SK-N-SH (cell line): ENCODE data around the gene SP100. TPM values are rescaled to one million over a fixed set of nuclear protein-coding genes. Genes with fewer than 3 reads are reported as not detected.

Source experiments
- CTCF ChIA-PET: fragments of 300-600, 350-600 bp; formaldehyde crosslinking; extraction: SDS; loops from one replicate; lab custom pipeline; 2021; lab: Yijun Ruan, JAX
- POLR2A ChIA-PET: fragments of 350-600 bp; sonication (Branson Sonifier 250); formaldehyde crosslinking; extraction: SDS; loops from one replicate; lab custom pipeline; 2020; ENCODE audit warnings: antibody characterized with exemption, inconsistent platforms; lab: Yijun Ruan, JAX
- DNase-seq: peaks from one replicate; pipeline ENCODE4 v3.0.0; 2012
- H2AFZ ChIP-seq: fragments of 200-600 bp; sonication (generic); 2 replicates; pipeline ENCODE4 v1.8.1; 2016; ENCODE audit warnings: antibody characterized with exemption, mild to moderate bottlenecking, low read depth
- H3F3A ChIP-seq: fragments of 200-600 bp; sonication (generic); replicated peaks from 2 replicates; pipeline ENCODE3; 2016; ENCODE audit warnings: antibody characterized with exemption, mild to moderate bottlenecking; ENCODE audit not compliant: insufficient read depth
- H3K27ac ChIP-seq, 2 experiments: fragments of 200-500 bp in 1 of 2; fragments of 200-600 bp in 1 of 2; sonication (Bioruptor generic) in 1 of 2; sonication (generic), shearing (Covaris generic) in 1 of 2; 2 replicates each; pipeline versions ENCODE4 v1.5.1 to v1.6.1; 2014 to 2016; ENCODE audit warnings: low read depth in 2 of 2, inconsistent platforms in 1 of 2, low read length in 1 of 2, mild to moderate bottlenecking in 1 of 2, mixed read lengths in 1 of 2
- H3K27me3 ChIP-seq: fragments of 200-600 bp; sonication (generic), shearing (Covaris generic); 2 replicates; pipeline ENCODE4 v1.6.1; 2016; ENCODE audit warnings: mixed run types; ENCODE audit not compliant: insufficient read depth
- H3K36me3 ChIP-seq, 2 experiments: fragments of 200-500 bp in 1 of 2; fragments of 200-600 bp in 1 of 2; sonication (Bioruptor generic) in 1 of 2; sonication (generic) in 1 of 2; replicated peaks in 1 of 2; 2 replicates each; pipeline versions ENCODE3 to v1.5.1; 2014 to 2016; ENCODE audit warnings: low read length in 1 of 2, mild to moderate bottlenecking in 1 of 2; ENCODE audit not compliant: insufficient read depth in 2 of 2, control insufficient read depth in 1 of 2
- H3K4me1 ChIP-seq, 2 experiments: fragments of 200-500 bp in 1 of 2; fragments of 200-600 bp in 1 of 2; sonication (Bioruptor generic) in 1 of 2; sonication (generic), shearing (Covaris generic) in 1 of 2; 2 replicates each; pipeline versions ENCODE4 v1.5.1 to v1.6.1; 2014 to 2016; ENCODE audit warnings: low read depth in 1 of 2, low read length in 1 of 2, mixed run types in 1 of 2; ENCODE audit not compliant: insufficient read depth in 2 of 2, control insufficient read depth in 1 of 2
- H3K4me2 ChIP-seq: fragments of 200-600 bp; sonication (generic), shearing (Covaris generic); 2 replicates; pipeline ENCODE4 v1.6.1; 2017; ENCODE audit warnings: mixed run types
- H3K4me3 ChIP-seq, 2 experiments: fragments of 200-500 bp in 1 of 2; fragments of 200-600 bp in 1 of 2; sonication (Bioruptor generic) in 1 of 2; sonication (generic), shearing (Covaris generic) in 1 of 2; 2 replicates each; pipeline versions ENCODE4 v1.5.1 to v1.8.1; 2014 to 2016; ENCODE audit warnings: low read depth in 2 of 2, inconsistent platforms in 1 of 2, low read length in 1 of 2, mild to moderate bottlenecking in 1 of 2, mixed read lengths in 1 of 2, moderate library complexity in 1 of 2
- H3K79me2 ChIP-seq: fragments of 200-600 bp; sonication (generic); 2 replicates; pipeline ENCODE4 v1.8.1; 2017; ENCODE audit warnings: mild to moderate bottlenecking; ENCODE audit not compliant: insufficient read depth
- H3K9ac ChIP-seq: fragments of 200-600 bp; sonication (generic); 2 replicates; pipeline ENCODE4 v1.6.1; 2017; ENCODE audit warnings: mixed run types
- H3K9me2 ChIP-seq: fragments of 200-600 bp; sonication (generic); 2 replicates; pipeline ENCODE4 v1.6.1; 2017; ENCODE audit warnings: mixed run types
- H3K9me3 ChIP-seq: fragments of 200-600 bp; sonication (generic); 2 replicates; pipeline ENCODE4 v1.6.1; 2017; ENCODE audit warnings: mixed run types, mild to moderate bottlenecking, moderate library complexity
- H4K20me1 ChIP-seq: fragments of 200-600 bp; sonication (generic); 2 replicates; pipeline ENCODE4 v1.6.1; 2017; ENCODE audit warnings: mild to moderate bottlenecking, mixed run types; ENCODE audit not compliant: insufficient read depth
- CHD2 ChIP-seq: fragments of 150-350 bp; IDR thresholded peaks from 2 replicates; pipeline ENCODE4 v1.6.1; 2018; ENCODE audit warnings: low read length; ENCODE audit not compliant: partially characterized antibody
- ELF1 ChIP-seq: IDR thresholded peaks from 2 replicates; pipeline ENCODE4 v1.4.0; 2012
- EP300 ChIP-seq, 2 experiments: IDR thresholded peaks; 2 replicates each; pipeline versions ENCODE4 v1.4.0 to v1.6.1; 2012; ENCODE audit warnings: borderline replicate concordance in 1 of 2, low read depth in 1 of 2, low read length in 1 of 2
- FOSL2 ChIP-seq: IDR thresholded peaks from 2 replicates; pipeline ENCODE4 v1.4.0; 2012; ENCODE audit warnings: low read depth, mild to moderate bottlenecking, moderate library complexity, borderline replicate concordance
- FOXJ3 ChIP-seq: sonication (generic); formaldehyde crosslinking; IDR thresholded peaks from 2 replicates; pipeline ENCODE4 v1.5.1; 2020; ENCODE audit warnings: mild to moderate bottlenecking, missing genetic modification reagents
- FOXM1 ChIP-seq: IDR thresholded peaks from 2 replicates; pipeline ENCODE4 v1.4.0; 2012; ENCODE audit warnings: low read depth, mild to moderate bottlenecking
- GATA2 ChIP-seq: sonication (generic); formaldehyde crosslinking; IDR thresholded peaks from 2 replicates; pipeline ENCODE4 v1.5.0; 2020; ENCODE audit warnings: mild to moderate bottlenecking, missing genetic modification reagents
- JUND ChIP-seq: IDR thresholded peaks from 2 replicates; pipeline ENCODE4 v1.4.0; 2012
- MEF2A ChIP-seq: IDR thresholded peaks from 2 replicates; pipeline ENCODE4 v1.4.0; 2012; ENCODE audit warnings: low read depth, borderline replicate concordance
- NFIC ChIP-seq: IDR thresholded peaks from 2 replicates; pipeline ENCODE4 v1.4.0; 2012; ENCODE audit warnings: borderline replicate concordance
- PBX3 ChIP-seq: IDR thresholded peaks from 2 replicates; pipeline ENCODE4; 2012
- POLR2AphosphoS5 ChIP-seq: IDR thresholded peaks from 2 replicates; pipeline ENCODE4 v1.6.1; 2012; ENCODE audit warnings: low read depth, low read length
- RAD21 ChIP-seq: IDR thresholded peaks from 2 replicates; pipeline ENCODE4 v1.6.1; 2012; ENCODE audit warnings: mild to moderate bottlenecking, low read length
- RXRA ChIP-seq: IDR thresholded peaks from 2 replicates; pipeline ENCODE4 v1.4.0; 2012; ENCODE audit warnings: low read depth, mild to moderate bottlenecking, borderline replicate concordance
- SIN3A ChIP-seq: IDR thresholded peaks from 2 replicates; pipeline ENCODE4 v1.6.1; 2012; ENCODE audit warnings: low read depth, mild to moderate bottlenecking, low read length, moderate library complexity, borderline replicate concordance
- SMC3 ChIP-seq: IDR thresholded peaks from 2 replicates; pipeline ENCODE4 v1.6.1; 2012; ENCODE audit warnings: low read depth, low read length, improper control_type of control experiment
- YY1 ChIP-seq: IDR thresholded peaks from 2 replicates; pipeline ENCODE4 v1.4.0; 2012; ENCODE audit warnings: low read depth, mild to moderate bottlenecking
- WGBS: methylation state at CpG from one replicate; pipeline ENCODE4 v1.1.6; 2017; ENCODE audit warnings: low lambda C conversion rate; 5-methylcytosine and 5-hydroxymethylcytosine counted together
- polyA plus RNA-seq, 3 experiments: library from polyadenylated mRNA; depleted of rRNA; stranded (reverse); fragments of >200 nt; gene quantifications; 2 replicates each; pipeline ENCODE4 v1.2.3, GENCODE V29; 2012
- TF ChIP-seq, protein P1 (sequence below): IDR thresholded peaks from 2 replicates; pipeline ENCODE4 v1.4.0; 2012; ENCODE audit warnings: low read depth, borderline replicate concordance
- TF ChIP-seq, protein P2 (sequence below): IDR thresholded peaks from 2 replicates; pipeline ENCODE4 v1.4.0; 2012; ENCODE audit warnings: low read depth, borderline replicate concordance
- TF ChIP-seq, protein P3 (sequence below): IDR thresholded peaks from 2 replicates; pipeline ENCODE4 v1.4.0; 2012; ENCODE audit warnings: low read depth
- TF ChIP-seq, protein P4 (sequence below): fragments of 150-350 bp; IDR thresholded peaks from 2 replicates; pipeline ENCODE4 v1.6.1; 2017; ENCODE audit warnings: antibody characterized with exemption, low read length, low read depth, borderline replicate concordance

SP100 gene
- polyA plus RNA-seq, 1 of the 3 experiments (the other 2 are of a cell fraction): 38.1 TPM

- H3K4me3 ChIP-seq: no peak overlapping the region
- H2AFZ ChIP-seq: no peak overlapping the region
- DNase-seq: no peak
- no peaks in the 10 kb centered on the region for H3F3A ChIP-seq
- ChIA-PET CTCF (no interaction called here), POLR2A (no interaction called here)
- H3K4me2 ChIP-seq: no peak overlapping the region
- no peaks in the 10 kb centered on the region for H3K9me2 ChIP-seq
- H3K79me2 ChIP-seq: no peaks in the 10 kb centered on the region
- H4K20me1 ChIP-seq: no peaks in the 10 kb centered on the region
- H3K27ac ChIP-seq: no peak overlapping the region
- no peaks in the 10 kb centered on the region for H3K9me3 ChIP-seq
- no peaks in the 10 kb centered on the region for H3K4me1 ChIP-seq
- H3K36me3 ChIP-seq: no peaks in the 10 kb centered on the region
- no peak overlapping the region for H3K9ac ChIP-seq
- no peaks in the 10 kb centered on the region for H3K27me3 ChIP-seq
- no peak for TF ChIP-seq NFIC
- TF ChIP-seq YY1: no peak
- TF ChIP-seq FOXJ3 (CRISPR knock-in tag): no peak
- no peak for TF ChIP-seq PBX3
- TF ChIP-seq RAD21: no peak
- TF ChIP-seq JUND: no peak
- TF ChIP-seq ELF1: no peak
- TF ChIP-seq MEF2A: no peak
- no peak for TF ChIP-seq FOSL2
- TF ChIP-seq, protein P1, sequence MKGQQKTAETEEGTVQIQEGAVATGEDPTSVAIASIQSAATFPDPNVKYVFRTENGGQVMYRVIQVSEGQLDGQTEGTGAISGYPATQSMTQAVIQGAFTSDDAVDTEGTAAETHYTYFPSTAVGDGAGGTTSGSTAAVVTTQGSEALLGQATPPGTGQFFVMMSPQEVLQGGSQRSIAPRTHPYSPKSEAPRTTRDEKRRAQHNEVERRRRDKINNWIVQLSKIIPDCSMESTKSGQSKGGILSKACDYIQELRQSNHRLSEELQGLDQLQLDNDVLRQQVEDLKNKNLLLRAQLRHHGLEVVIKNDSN: no peak
- TF ChIP-seq RXRA: no peak
- 33% methylated on average over 2 of the region's 2 CpGs for WGBS
Measured at GRCh38 chr2:230552181-230552580, 136.2 kb downstream of the SP100 start.

DNA sequence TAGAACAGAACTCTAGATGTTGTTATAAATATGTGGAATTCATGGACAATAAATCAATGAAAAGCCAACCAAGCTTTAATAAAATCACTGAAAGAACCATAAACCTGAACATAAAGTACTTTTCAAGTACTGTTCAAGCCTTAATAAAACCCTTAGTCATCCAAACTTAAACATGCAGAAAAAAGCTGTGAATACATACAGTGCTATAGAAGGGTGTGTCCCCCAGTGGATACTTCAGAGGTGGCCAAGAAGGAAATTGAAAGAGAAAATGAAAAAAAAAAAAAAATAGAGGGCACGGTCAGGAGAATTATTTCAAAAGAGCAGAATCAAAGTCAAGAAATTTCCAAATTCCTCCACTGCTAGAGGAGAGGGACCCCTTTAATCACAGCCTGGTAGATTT, 141.1 kb downstream of the SP100 start:
- Histone ChIP-seq H3F3A (no peaks in the 10 kb centered on the region), H3K36me3 (no peaks in the 10 kb centered on the region), H3K27ac (no peak overlapping the region), H4K20me1 (no peaks in the 10 kb centered on the region), H3K4me1 (no peaks in the 10 kb centered on the region), H3K4me3 (no peak overlapping the region), H3K27me3 (no peaks in the 10 kb centered on the region), H3K9me2 (no peaks in the 10 kb centered on the region), H3K4me2 (no peak overlapping the region), H3K79me2 (no peaks in the 10 kb centered on the region), H2AFZ (no peak overlapping the region; the same call in 1 of the 2 replicates), H3K9ac (no peak overlapping the region), H3K9me3 (no peaks in the 10 kb centered on the region)
- WGBS: 0% methylated on average over 1 of the region's 1 CpG
- POLR2A ChIA-PET: no interaction called here
- no peak for TF ChIP-seq GATA2 (CRISPR knock-in tag)
- TF ChIP-seq SMC3: no peak
- TF ChIP-seq SIN3A: no peak
- no peak for TF ChIP-seq FOXJ3 (CRISPR knock-in tag)
- no peak for TF ChIP-seq FOXM1
- TF ChIP-seq FOSL2: no peak
- TF ChIP-seq CHD2: no peak
- TF ChIP-seq POLR2AphosphoS5: no peak
- no peak for TF ChIP-seq MEF2A
- no peak for TF ChIP-seq JUND
- TF ChIP-seq, protein P2, sequence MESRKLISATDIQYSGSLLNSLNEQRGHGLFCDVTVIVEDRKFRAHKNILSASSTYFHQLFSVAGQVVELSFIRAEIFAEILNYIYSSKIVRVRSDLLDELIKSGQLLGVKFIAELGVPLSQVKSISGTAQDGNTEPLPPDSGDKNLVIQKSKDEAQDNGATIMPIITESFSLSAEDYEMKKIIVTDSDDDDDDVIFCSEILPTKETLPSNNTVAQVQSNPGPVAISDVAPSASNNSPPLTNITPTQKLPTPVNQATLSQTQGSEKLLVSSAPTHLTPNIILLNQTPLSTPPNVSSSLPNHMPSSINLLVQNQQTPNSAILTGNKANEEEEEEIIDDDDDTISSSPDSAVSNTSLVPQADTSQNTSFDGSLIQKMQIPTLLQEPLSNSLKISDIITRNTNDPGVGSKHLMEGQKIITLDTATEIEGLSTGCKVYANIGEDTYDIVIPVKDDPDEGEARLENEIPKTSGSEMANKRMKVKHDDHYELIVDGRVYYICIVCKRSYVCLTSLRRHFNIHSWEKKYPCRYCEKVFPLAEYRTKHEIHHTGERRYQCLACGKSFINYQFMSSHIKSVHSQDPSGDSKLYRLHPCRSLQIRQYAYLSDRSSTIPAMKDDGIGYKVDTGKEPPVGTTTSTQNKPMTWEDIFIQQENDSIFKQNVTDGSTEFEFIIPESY: no peak
- TF ChIP-seq, protein P3, sequence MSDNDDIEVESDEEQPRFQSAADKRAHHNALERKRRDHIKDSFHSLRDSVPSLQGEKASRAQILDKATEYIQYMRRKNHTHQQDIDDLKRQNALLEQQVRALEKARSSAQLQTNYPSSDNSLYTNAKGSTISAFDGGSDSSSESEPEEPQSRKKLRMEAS: no peak
- TF ChIP-seq, protein P4, sequence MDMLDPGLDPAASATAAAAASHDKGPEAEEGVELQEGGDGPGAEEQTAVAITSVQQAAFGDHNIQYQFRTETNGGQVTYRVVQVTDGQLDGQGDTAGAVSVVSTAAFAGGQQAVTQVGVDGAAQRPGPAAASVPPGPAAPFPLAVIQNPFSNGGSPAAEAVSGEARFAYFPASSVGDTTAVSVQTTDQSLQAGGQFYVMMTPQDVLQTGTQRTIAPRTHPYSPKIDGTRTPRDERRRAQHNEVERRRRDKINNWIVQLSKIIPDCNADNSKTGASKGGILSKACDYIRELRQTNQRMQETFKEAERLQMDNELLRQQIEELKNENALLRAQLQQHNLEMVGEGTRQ: no peak
- TF ChIP-seq EP300 (IDR thresholded peaks at IDR 0.05; ENCODE audit: borderline replicate concordance in 1 of 2, low read depth in 1 of 2, low read length in 1 of 2): no peak
- DNase-seq: no peak
- CTCF ChIA-PET: no interaction called here
